Measurements from ENCODE around the gene R3HDM4. TPM values are rescaled to one million over a fixed set of nuclear protein-coding genes. Genes with fewer than 3 reads are reported as not detected.

The R3HDM4 gene
- total RNA-seq, 4 donors from 2014 or later: 29.2 to 45.8 (median 34.9) TPM

DNA sequence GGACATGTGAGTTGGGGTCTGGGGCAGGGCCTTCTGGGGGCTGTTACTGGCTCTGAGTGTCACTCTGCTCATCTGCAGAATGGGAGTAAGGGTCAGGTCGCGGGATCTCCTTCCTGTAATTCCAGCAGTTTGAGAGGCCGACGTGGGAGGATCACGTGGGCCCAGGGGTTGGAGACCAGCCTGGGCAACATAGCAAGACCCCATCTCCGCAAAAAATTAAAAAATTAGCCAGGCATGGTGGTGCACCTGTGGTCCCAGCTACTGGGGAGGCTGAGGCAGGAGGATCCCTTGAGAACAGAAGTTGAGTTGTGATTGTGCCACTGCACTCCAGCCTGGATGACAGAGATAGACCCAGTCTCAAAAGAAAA lies 16.9 kb upstream of the R3HDM4 start:
- H3K36me3 ChIP-seq: no peaks in the 10 kb centered on the region
- DNase-seq: no peak
- H3K4me3 ChIP-seq (replicated peaks in 1 of 3): no peak overlapping the region
- TF ChIP-seq, protein P1, sequence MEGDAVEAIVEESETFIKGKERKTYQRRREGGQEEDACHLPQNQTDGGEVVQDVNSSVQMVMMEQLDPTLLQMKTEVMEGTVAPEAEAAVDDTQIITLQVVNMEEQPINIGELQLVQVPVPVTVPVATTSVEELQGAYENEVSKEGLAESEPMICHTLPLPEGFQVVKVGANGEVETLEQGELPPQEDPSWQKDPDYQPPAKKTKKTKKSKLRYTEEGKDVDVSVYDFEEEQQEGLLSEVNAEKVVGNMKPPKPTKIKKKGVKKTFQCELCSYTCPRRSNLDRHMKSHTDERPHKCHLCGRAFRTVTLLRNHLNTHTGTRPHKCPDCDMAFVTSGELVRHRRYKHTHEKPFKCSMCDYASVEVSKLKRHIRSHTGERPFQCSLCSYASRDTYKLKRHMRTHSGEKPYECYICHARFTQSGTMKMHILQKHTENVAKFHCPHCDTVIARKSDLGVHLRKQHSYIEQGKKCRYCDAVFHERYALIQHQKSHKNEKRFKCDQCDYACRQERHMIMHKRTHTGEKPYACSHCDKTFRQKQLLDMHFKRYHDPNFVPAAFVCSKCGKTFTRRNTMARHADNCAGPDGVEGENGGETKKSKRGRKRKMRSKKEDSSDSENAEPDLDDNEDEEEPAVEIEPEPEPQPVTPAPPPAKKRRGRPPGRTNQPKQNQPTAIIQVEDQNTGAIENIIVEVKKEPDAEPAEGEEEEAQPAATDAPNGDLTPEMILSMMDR (IDR thresholded peaks at IDR 0.05): no peak
- TF ChIP-seq POLR2A (IDR thresholded peaks at IDR 0.05): no peak
- intact Hi-C loops (cut with DNase I): loop anchor here (10.0 kb wide), 1 partner anchor 305 kb away; the partner anchor contains the start of gene CBARP
- H3K9me3 ChIP-seq: no peaks in the 10 kb centered on the region
- no peak overlapping the region for H3K27ac ChIP-seq
- peaks cover 15 to 25% of the 10 kb centered on the region in 2 donors for H3K4me1 ChIP-seq
- no peaks in the 10 kb centered on the region for H3K27me3 ChIP-seq
- WGBS, 2 donors: 93 to 94% methylated on average over 6 of the region's 6 CpGs

DNA sequence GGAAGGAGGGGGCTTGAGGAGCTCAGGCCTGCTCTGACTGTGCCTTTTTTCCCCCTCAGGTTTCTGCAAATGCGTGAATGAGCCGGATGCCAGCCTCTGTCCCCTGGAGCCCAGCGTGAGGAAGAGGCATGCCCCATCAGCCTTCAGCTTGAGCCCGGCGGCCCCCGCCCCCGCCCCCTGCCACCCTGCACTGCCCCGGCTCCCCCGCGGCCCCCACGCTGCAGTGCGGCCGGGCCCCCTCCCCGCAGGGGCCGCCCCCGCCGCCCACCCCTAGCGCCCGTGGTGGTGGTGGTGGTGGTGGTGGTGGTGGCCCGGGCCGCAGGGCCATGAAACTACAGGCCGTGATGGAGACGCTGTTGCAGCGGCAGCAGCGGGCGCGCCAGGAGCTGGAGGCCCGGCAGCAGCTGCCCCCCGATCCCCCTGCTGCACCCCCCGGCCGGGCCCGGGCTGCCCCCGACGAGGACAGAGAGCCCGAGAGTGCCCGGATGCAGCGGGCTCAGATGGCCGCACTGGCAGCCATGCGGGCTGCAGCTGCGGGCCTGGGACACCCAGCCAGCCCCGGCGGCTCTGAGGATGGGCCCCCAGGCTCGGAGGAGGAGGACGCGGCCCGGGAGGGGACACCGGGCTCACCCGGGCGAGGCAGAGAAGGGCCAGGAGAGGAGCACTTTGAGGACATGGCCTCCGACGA lies 16.3 kb upstream of the R3HDM4 start:
- intact Hi-C loops (cut with DNase I): loop anchor here (10.0 kb wide), 1 partner anchor 305 kb away; the partner anchor contains the start of gene CBARP
- no peak overlapping the region for H3K4me3 ChIP-seq (replicated peaks in 1 of 3)
- WGBS, 2 donors: 96 to 97% methylated on average over 9 to 13 of the region's 51 CpGs
- TF ChIP-seq, protein P1 (IDR thresholded peaks at IDR 0.05): no peak
- no peak for TF ChIP-seq POLR2A (IDR thresholded peaks at IDR 0.05)
- no peaks in the 10 kb centered on the region for H3K9me3 ChIP-seq
- no peaks in the 10 kb centered on the region for H3K36me3 ChIP-seq
- no peak overlapping the region for H3K27ac ChIP-seq
- H3K27me3 ChIP-seq: no peaks in the 10 kb centered on the region
- peaks cover 11 to 25% of the 10 kb centered on the region in 2 donors for H3K4me1 ChIP-seq
- no peak for DNase-seq

DNA sequence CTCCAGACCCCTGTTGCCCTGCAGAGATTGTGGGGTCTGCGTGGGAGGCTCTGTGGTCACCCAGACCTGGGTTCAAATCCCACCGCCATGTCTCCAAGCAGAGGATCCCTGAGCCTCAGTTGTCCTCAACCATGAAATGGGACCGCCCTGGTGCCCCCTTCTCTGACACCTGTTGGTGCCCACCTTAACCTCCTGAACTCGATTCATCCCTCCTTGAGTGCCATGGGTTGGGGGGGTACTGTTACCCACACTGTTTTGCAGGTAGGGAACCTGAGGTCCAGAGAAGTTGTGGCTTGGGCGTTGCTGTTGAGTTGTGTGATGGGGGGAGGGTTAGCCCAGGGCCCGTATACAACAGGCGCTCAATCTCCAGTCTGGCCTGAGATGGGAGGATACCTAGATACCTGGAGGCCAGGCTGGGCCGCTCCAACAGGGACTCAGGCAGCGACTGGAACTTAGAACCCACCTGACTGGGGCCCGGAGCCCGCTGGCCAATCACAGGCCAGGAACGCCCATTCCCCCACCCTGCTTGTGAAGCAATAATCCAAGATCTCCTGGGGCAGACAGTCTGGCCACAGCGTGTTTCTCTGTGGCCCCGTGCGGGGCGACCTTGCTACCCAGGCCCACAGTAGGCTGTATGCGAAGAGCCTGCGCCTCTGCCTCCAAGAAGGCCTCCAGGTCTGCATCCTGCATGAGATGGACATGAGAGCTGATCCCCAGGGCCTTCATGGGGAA lies 15.6 kb upstream of the R3HDM4 start:
- Histone ChIP-seq H3K9me3 (no peaks in the 10 kb centered on the region), H3K27me3 (no peaks in the 10 kb centered on the region), H3K27ac (no peak overlapping the region), H3K36me3 (no peaks in the 10 kb centered on the region), H3K4me1 (peaks cover 6 to 18% of the 10 kb centered on the region in 2 donors), H3K4me3 (replicated peaks in 1 of 3) (no peak overlapping the region)
- DNase-seq: no peak
- intact Hi-C loops (cut with DNase I): loop anchor here (10.0 kb wide), 1 partner anchor 306 kb away; the partner anchor contains the start of gene CBARP
- 95 to 100% methylated on average over 2 to 17 of the region's 18 CpGs for WGBS, 2 donors
- no peak for TF ChIP-seq POLR2A (IDR thresholded peaks at IDR 0.05)
- TF ChIP-seq, protein P1 (IDR thresholded peaks at IDR 0.05): no peak

DNA sequence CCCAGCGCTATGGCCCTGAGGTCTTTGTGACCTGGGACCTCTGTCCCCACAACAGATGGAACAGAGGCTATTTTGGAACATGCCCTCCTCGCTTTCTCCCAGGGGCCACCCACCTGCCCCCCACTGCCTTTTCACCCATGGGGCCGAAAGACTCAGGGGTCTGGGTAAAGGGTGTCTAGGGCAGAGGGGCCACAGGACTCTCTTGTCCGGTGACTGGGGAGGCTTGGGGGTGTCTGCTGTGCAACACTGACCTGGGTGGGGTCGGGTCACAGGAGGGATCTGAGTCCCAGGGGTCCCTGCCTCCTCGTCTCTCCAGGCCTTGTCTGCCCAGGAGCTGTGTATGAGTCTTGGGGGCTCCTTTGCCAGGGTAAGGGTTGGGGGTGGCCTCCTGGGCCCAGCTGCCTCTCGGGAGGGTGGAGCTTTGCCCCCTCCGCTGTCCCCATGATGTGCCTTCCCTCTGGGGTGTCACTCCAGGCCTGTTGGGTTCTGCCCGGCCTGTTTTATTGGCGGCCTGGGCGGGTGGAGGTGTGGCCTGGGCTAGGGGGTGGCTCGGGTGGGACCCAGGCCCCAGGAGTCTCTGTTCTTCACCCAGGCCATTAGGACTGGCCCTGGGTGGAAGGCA lies 14.9 kb upstream of the R3HDM4 start:
- Histone ChIP-seq H3K9me3 (no peaks in the 10 kb centered on the region), H3K4me1 (peaks cover 6 to 17% of the 10 kb centered on the region in 2 donors), H3K27ac (peak overlapping the region in 2 of 3 donors; percentile 73 to 86), H3K4me3 (replicated peaks in 1 of 3) (peak overlapping the region in 1 of 3 donors; percentile 95), H3K27me3 (no peaks in the 10 kb centered on the region), H3K36me3 (no peaks in the 10 kb centered on the region)
- WGBS, 2 donors: 81 to 88% methylated on average over 4 to 9 of the region's 12 CpGs
- no peak for TF ChIP-seq POLR2A (IDR thresholded peaks at IDR 0.05)
- intact Hi-C loops (cut with DNase I): loop anchor here (10.0 kb wide), 1 partner anchor 307 kb away; the partner anchor contains the start of gene CBARP
- no peak for DNase-seq

DNA sequence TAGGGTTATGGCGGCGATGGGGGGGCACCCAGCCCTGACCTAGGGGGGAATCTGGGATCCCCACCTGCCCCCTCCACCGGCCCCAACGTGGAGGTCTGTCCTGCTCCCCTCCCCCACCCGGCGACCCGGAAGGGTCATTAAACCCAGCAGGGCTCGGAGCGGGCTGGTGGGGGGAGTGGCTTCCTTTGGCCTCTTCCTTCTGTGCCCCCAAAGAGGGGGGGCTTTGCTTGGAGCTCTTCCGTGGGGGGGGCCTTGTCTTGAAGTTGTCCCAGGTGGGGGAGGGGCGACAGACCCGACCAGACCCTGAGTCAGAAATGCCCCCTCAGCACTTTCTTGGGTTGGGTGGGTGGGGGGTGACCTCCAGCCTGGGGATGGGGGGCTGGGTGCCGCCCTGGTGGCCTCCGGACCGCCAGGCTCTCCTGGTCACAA lies 14.3 kb upstream of the R3HDM4 start:
- H3K4me1 ChIP-seq: peaks cover 6 to 17% of the 10 kb centered on the region in 2 donors
- WGBS, 2 donors: 20 to 32% methylated on average over 1 to 8 of the region's 15 CpGs
- intact Hi-C loops (cut with DNase I): loop anchor here (10.0 kb wide), 1 partner anchor 307 kb away; the partner anchor contains the start of gene CBARP
- peak overlapping the region in 1 of 3 donors; percentile 95 for H3K4me3 ChIP-seq (replicated peaks in 1 of 3)
- H3K27ac ChIP-seq: peak overlapping the region in 2 of 3 donors; percentile 73 to 86
- H3K9me3 ChIP-seq: no peaks in the 10 kb centered on the region
- no peaks in the 10 kb centered on the region for H3K27me3 ChIP-seq
- no peak for DNase-seq
- TF ChIP-seq POLR2A (IDR thresholded peaks at IDR 0.05): no peak
- TF ChIP-seq, protein P1 (IDR thresholded peaks at IDR 0.05): no peak
- no peaks in the 10 kb centered on the region for H3K36me3 ChIP-seq
